ENCODE data around the gene RHO.

The RHO gene

DNA sequence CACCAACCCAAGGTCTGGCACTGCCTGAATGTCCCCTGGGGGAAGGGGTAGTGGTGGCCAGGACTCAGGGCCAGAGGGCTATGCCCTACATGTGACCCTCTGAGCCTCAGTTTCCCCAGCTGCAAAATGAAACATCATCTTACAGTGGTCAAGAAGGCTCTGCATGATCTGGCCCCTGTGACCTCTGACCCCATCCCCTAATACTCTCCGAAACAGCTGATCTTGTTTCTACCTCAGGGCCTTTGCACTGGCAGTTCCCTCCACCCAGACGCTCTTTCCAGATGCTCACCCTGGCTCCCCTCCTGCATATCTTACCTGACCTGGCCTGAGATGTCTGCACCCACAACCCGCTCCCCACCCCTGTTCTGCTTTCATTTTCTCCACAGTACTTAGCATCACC lies 56.2 kb downstream of the RHO start:
- no peak for DNase-seq

Data from NCI-H524 (cell line).